Right hindlimb (tissue), 1 donor: ENCODE results near the gene LHX4.
"Not testable (repeated sequence)": the region's sequence is repeated elsewhere in the genome, so short reads cannot be mapped to it uniquely, and the experiment has no call there.

Experiments
- DNase-seq: peaks from one replicate; pipeline ENCODE4 v3.0.0-alpha.2; 2018

Gene LHX4

DNA sequence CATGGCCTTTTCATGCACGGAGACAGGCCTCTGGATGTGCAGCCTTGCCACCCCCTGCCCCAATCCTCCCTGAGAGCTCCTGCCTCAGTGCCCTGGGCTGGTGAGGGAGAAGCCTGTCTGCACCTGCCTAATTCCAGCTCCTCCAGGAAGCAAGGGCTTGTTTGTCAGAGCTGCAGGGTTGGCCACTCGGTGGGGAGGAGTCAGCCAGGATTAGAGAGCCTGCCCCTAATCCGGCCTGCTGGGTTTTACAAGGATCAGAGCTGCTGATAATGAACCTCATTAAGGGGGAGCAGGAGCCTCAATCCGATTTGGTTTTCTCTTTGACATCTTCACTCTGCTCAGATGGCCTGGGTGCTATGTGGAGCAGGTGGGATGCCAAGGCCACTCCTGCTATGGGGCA, 31.9 kb upstream of the LHX4 start:
- DNase-seq = no peak

DNA sequence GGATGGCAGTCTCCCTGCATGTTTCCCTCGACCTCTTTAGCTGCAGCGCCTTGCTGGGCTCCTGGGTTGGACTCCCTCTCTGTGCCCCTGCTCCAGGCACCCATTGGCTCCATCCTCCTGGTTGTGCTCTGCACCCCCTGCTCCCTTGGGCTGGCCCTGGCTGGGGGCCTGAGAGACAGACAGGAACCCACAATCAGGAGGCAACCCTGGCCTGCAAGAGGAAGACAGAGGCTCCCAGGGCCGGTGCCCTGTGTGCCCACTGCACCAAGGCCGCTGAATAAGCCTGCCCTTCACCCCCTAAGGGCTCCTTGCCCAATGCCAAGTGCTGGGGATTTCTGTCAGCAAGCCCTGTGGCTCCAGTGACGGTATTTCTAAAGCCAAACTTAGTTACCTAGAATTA, 31.5 kb upstream of the LHX4 start:
- no peak for DNase-seq

DNA sequence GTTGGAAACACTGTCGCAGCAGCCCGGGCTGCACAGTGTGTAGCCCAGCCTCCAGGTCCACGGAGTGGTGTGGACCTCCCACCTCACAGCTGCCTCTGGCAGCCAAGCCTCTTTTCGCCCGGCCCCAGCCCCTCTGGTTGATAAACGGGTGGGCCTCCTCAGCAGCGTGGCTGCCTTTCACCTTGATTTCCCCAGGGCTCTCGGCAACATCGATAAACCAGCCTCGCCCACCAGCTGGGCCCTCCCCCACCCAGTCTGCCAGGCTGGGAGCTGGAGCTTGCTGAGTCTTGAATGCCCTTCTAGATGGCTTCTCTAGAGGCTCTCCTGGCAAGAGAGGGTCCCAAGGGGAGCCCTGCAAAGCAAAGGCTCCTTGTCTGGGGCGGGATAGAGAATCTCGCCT, 31.0 kb upstream of the LHX4 start:
- DNase-seq = no peak

DNA sequence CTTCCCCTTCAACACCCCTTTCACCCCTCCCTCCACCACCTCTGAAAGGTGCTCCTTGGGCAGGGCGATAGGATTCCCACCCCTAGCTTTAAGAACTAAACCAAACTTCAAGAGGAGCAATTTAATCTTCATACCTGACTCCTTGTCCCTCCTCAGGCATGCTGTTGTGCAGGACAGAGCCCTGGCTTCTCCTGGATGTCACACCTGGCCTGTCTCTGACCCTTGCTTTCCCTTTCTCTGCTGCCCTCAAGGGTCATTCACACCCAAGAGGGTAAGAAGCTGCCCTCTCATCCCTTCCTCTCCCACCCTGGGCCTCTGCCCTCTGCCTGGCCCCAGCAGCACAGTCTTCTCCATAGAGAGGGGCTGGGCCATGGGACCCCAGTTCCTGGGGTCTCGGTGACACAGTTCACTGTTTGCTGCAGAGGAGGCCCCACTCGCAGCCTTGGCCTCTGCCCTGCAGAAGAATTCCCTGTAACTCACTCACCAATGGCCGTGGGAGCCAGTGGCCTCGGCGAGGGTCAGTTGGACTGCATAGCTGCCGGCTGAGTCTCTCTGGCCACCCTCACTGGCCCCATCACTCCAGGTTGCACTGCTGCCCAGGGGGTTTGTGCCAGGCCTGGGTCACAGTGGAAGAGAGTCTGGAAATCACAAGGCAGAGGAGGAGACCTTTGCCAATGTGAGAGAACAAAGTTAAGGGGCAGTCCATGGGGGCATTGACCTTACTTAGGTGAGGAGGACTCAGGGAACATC, 28.4 kb upstream of the LHX4 start:
- DNase-seq = no peak

DNA sequence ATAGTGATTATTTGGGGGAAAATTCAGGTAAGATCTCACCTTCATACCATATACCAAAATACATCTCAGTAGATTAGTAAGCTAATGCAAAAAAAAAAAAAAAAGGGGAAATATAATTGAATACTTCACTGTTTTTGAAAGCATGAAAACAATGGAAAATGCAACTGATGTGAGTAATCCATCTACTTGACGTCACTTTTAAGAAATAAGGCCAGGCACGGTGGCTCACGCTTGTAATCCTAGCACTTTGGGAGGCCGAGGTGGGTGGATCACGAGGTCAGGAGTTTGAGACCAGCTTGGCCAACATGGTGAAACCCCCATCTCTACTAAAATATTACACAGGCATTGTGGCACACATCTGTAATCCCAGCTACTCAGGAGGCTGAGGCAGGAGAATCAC, 27.5 kb upstream of the LHX4 start:
- not testable (repeated sequence) for DNase-seq

DNA sequence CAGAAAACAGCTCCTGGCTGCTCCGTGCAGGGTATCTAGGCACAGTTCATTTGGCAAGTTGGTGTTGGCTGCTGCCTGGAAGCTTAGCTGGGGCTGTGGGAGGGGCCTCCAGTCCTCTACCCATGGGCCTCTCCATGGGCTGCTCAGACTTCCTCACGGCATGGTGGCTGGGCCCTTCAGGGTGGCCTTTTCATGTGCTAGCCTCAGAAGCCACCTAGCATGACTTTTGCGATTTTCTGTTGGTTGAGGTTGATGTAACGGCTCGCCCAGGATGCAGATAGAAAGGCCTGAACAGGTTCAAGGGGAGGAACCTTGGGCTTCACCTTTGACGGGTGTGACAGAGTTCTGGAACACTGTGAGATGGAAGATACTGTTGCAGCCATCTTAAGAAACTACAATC, 25.8 kb upstream of the LHX4 start:
- DNase-seq = no peak

DNA sequence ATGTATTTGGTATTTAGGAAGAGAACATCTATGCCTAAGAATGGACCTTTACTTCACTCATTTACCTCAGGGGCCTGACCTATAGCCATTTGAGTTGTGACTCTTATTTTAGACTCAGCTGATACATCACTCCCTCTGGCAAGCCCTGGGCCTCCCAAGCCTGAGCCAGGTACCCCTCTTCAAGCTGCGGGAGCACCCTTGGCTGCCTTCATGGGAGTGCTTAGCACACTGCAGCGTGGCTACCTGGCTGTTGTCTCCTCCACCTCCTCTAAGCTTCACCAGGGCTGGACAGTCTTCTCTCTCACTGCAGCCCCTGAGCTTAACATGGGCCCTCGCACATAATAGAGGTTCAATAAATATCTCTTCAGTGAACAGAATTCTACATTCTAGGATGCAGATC, 23.5 kb upstream of the LHX4 start:
- DNase-seq = no peak

DNA sequence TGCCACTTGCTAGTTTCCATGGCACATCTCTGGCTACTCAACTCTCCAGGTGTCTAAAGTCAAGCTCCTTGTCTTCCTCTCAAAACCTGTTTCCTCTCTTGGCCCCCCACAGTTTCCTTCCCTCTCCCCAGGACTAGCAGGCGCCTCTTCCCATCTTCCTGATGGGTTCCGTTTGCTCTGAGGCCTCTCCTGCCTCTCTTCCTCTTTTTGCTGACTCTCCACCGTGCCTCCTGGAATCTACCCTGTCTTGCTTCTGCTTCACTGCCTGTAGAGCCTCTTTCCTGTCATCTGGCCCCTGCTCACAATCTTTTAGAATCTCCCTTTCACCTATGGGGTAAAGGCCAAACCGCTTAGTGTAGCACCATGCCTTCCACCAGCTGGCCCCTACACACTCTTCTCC, 21.8 kb upstream of the LHX4 start:
- no peak for DNase-seq

DNA sequence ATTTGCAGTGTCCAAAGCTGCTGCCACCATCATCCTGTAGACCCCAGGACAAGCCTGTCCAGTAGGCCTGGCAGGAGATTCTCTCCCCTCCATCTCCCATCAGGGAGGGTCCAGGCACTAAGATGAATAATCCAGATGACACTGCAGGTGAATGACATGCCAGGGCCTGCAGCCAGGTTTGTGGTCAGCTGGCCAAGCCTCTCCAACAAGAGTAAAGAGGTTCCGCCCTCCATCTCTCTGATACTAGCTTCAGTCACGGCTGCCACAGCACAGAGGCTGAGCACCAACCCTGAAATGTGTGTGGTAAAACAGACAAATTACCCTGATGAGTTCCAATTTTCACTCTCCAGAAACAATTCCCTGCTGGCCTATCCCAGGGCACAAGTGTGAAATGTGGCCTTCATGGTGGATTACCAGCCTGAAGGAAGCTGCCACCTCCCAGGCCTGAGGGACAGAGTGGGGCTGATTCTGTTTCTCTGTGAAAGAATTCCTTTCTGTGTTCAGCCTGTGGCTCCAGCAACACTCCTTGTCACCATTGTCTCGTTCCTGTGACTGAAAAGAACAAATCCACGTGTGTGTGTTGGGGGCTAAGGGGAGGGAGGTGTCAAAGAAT, 19.9 kb upstream of the LHX4 start:
- DNase-seq = no peak

DNA sequence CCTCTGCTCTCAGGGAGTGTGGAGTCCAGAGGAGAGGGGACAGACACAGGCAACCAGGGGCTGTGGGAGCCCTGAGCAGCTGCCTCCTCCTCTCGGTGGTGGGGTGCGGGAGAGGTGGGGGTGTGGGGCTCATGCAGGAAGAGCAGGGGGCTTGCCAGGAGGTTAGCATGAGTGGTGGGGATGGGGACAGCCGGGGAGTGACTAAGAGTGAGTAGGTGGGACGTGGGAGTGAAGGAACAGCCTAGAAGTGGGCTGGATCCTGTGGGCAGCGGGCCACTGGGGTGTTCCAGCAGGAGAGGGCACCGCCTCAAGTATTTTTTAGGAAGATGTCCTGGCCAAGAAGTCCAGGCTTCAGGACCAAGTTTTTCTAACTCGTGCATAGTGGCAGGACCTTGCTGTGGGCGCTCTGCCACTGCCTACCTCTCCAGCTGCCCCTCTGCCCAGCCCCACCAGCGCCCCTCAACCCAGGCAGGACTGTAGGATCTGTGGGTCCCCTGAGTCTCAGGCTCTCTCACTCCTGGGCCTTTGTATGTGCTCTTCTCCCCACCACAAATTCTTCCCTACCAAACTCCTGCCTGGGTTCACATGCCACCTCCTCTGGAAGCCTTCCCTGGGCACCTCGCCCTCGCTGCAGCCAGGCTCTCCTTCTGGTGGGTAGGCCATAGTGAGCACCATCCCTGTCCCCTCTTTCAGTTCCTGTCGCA, 18.8 kb upstream of the LHX4 start:
- DNase-seq = no peak

DNA sequence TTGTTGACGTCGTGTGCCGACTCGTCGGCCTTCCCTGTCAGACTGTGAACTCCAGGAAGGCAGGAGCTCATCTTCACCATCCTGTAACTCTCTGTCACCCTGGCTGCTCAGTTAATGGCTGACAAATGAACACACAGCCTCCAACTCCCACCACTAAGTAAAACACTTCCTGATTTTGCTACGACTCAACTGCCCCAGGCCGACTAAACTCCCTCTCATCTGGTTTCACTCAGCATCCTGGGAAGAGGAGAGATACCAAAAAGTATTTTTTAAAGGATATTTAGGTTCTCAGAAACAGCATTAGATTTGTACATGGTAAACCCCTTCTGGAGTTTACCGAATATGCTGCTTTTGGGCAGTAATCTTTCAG, 18.2 kb upstream of the LHX4 start:
- DNase-seq = no peak

DNA sequence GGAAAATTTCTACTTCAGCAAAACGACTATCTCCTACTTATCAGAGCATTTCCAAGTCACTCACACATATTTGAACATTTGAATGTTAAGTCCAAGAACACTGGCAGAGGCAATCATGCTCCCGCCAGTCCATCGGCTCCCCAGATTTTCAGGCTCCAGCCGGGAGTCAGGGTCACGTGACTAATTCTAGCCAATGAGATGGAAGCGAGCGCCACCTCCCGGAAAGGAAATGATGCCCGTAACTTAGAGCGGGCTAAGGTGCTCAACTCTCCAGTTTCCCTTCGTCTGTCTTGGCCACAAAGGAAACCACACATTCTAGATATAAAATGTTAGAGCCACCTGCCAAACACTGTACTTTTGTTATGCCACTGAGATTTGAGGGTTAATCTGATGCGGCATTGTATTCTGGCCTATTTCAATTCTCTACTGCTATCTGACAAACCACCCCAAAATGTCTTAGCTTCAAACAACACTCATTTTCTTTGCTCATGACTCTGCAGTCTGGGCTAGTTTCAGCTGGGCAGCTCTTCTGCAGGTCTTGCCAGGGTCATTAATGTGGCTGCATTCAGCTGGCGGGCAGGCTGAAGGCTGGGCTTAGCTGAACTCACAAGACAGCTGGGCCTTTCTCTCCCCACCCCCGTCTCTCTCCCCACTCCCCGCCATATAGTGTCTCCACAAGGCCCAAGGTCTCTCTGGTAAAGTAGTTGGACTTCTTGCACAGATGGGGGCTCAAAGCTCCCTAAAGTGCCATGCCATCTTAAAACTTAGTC, 16.5 kb upstream of the LHX4 start:
- peak; percentile 52 for DNase-seq

DNA sequence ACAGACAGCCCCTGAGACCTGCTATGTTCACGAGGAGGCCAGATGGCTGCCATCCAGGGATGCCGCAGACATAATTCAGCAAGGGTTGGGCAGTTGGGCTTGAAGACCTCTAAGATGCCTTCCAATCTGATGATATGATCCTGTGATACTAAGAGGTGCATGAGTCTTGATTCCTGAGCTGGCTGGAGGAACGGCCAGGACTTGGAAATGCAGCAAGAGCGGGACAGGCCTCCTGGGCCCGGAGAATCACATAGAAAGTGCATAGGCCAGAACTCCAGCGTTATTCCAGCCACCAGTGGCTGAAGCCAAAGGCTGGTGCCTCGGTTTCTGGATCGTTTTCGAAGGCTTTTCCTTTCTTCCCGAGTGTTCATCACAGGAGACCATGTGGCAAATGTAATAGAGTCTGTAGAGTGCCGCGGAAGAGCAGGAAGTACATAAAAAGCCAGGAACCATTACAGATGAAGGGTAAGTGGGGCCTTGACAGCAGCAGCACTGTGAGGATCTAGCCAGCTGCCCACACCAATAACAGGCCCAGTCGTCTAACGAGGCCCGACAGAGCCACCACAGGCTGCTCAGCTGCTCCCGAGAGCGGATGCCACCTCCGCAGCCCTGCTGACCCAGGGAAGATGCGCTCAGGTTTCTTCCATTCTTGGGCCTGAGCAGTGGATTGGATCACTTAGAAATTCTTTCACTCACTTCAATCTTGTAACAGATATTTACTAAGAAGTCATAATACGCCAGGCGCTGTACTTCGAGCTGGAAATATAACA, 14.0 kb upstream of the LHX4 start:
- no peak for DNase-seq

DNA sequence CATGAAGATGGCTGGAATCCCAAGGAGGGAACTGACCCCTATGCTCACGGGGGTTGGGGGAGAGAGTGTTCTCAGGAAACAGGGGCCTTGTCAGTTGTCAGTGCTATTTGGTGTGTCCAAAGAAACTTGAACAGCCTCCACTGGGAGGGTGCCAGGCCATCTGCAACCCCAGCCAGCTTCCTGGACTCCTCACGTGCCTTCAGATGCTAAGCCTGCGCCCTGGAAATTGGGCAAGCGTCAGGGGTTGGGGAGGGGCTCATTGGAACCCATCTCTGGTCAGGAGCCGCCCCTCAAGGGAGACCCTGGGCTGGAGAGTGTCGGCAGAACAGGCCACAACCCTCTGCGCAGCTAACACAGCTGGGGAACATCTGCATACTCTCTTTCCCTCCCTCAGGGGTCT, 13.1 kb upstream of the LHX4 start:
- DNase-seq = no peak

DNA sequence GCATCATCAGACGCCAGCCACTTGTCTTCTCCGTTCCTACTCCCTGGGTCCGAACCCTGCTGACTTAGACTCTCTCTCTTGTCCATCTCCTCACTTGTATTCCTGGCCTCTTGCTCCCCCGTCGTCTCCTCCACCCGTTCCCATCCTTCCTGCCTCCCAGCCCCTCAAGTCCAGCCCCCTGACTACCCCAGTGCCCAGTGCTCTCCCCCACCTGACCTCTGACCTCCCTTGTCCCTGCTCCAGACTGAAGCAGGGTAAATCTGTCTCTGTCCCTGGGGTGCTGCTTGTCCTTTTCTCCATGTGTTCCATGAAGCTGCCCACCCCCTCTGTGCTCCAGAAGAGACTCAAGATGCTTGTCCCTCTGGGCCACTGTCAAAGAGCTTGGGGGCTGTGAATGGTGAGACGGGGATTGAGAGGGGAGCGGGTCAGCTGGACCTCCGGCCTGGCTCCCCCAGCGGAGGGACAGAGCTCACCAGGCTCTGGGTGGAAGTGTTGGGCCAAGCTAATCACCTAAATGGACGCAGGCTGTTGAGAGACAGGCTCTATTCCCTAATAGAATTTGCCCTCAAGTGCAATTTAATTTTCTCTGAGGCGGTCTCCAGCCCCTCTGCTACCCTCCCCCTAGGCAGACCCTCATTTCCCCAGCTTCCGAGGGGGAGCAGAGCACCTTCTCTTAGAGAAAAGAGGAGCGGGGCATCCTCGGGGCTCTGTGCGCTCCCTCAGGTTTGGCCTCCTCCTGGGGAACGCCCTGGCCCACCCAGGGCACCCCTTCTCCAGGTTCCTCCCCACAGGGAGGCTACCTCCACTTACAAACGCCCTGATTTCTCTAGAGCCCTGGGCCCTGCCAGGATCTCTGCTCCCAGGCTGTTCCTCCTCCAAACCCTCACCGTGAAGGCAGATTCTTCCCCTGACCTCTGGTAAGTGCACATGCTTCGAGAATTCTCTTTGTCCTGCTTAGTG, 11.0 kb upstream of the LHX4 start:
- no peak for DNase-seq

DNA sequence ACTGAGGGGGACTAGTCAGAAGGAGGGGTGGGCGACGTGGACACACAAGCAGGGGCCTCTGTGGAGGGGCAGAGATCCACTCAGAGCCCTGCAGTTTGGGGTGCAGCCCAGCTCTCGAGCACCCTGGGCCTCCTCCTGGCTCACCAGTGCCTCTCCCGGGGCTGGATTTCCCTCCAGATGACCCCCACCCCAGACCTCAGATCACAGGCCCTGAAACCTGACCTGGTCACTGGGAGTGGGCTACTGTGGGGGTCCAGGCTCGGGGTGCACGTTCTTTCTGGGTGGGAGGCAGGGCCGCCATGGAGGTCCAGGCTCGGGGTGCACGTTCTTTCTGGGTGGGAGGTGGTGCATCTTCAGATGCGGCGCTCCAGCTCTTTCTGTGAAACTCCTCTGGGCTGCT, 10.3 kb upstream of the LHX4 start:
- DNase-seq = no peak

DNA sequence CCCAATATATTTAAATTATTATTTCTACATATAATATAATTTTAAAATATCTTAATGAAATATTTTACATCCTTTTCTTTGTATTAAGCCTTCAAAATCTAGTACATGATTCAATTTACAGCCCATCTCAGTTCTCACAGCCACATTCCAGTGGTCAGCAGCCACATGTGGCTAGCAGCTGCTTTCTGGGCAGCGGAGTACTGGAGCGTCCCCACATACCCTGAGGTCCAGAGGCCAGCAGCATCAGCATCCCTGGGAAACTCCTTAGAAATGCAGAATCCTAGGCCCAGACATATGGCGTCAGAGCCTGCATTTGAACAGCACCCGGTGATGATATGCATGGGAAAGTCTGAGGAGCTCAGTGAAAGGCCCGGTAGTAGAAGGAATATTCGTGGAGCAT, 8.6 kb upstream of the LHX4 start:
- DNase-seq = no peak

DNA sequence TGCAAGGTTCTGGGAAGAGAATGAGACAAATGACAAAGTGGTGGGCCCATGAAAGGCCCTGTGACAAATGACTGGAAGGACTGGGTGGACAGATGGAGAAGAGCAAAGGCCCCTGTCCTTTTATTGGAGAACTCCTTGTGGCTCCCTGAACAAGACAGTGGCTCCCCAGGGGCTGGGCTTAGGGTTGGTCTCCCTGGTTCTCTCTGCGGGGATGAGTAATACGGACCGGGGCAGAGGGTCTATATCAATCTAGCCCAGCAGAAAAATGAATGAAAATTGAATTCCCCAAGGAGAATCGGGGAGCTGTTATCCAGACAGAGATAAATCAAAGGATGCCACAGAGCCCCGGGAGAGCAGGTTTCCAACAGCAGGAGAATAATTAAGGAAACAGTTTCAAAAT, 5.2 kb upstream of the LHX4 start:
- DNase-seq = no peak

DNA sequence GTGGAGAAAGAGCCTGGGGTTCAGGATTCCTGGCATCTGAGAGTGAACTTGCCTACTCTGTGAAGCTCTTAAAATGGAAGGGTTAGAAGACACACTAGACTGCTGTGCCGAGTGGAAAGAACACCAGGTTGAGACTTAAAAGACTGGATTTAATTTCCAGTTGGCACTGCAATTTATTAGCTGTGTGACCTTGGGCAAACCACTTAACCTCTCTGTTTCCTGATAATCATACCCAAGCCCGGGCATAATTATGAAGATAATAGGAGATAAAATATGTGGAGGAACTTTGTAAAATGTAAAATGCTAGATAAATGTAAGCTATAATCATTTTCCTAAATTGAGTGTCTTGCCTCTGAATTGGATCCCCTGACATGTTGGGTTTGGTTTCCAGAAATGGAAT, 4.7 kb upstream of the LHX4 start:
- no peak for DNase-seq

DNA sequence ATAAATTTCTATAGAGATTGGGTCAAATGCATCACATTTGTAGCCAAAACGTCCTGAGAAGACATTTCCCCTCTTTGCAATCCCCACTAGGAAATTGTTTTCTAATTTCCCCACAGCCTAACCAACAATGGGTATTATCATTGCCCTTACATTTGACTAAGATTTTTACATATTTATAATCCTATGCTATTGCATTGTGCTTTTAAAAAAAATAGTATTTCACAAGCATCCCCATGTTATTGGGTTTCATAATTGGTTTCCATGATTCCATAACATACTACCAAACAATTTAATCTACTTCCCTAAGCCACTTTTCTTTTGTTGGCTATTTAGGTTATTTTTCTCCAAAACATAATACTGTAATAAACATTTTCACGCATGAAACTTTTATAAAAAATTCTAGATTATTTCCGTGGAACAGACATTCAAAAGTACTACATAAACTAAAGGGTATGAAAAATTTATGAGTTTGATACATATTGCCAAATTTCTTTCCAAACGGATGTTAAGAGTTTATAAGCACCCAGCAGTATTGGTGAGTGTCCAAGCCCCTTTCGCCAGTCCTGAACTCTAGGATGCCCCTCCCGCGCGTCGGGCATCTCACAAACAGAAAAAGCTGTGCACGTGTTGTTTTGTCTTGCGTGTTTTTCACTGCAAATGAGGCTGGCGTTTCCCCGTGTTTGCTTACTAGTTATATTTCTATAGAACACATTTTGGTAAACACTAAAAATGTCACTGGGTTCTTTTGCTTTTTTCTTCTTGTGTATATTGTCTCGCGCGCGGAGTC, 2.0 kb upstream of the LHX4 start:
- DNase-seq = no peak
